GM04503 (cell line): ENCODE data around the gene ZNF558.
"Not testable (repeated sequence)": the region's sequence is repeated elsewhere in the genome, so short reads cannot be mapped to it uniquely, and the experiment has no call there.

Experiments used
- DNase-seq: peaks from one replicate; pipeline ENCODE4 v3.0.0-alpha.2; 2012; ENCODE audit warnings: low read depth

Gene ZNF558

GRCh38 chr19:8794823-8795222 is 37.3 kb downstream of the ZNF558 start:
- DNase-seq: no peak

GRCh38 chr19:8773587-8773986 is 58.5 kb downstream of the ZNF558 start:
- not testable (repeated sequence) for DNase-seq

- DNase-seq: not testable (repeated sequence)
These were observed 62.8 kb downstream of the ZNF558 start for GRCh38 chr19:8769265-8769664.

- not testable (repeated sequence) for DNase-seq
These were observed 64.8 kb downstream of the ZNF558 start for GRCh38 chr19:8767257-8767656.
